ENCODE measurements around the gene PPP2R2D.

Gene PPP2R2D

DNA sequence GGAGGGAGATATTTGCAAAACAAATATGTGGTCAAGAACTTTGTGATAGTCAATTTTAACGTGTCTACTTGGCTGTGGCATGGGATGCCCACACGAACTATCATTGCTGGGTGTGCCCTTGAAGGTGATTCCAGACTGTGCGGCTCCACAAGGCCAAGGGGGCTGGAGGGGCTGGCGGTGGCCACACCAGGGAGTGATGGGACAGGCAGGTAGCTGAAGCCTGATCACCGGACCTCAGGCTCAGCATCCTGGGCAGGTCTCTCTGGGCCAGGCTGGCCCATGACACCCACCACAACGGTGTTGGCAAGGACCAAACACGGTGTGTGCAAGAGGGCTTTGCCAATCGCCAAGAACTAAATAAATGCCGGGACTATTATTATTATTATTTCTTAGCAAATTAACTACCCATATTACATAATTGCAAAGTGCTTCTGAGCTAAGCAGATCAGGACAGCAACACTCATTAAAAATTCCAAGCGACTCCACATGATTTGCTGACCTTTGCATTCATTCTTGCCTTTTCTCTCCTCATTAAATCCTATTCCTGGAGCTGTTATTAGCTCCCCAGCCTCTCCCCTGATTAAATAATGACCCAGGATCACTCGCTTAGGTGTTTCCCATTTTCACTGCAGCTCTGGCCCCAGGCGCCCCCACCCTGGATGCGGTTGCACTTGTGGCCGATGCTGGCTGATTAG, 35.4 kb upstream of the PPP2R2D start:
- no peaks in the 10 kb centered on the region for H3K4me1 ChIP-seq (ENCODE audit: insufficient read depth, low read length, poor library complexity, severe bottlenecking)
- no peaks in the 10 kb centered on the region for H4K20me1 ChIP-seq (ENCODE audit: insufficient read depth, low read length, poor library complexity, severe bottlenecking)
- no peak overlapping the region for H3K4me2 ChIP-seq (ENCODE audit: low read depth, low read length, poor library complexity, severe bottlenecking)
- H3K79me2 ChIP-seq (ENCODE audit: insufficient read depth, low read length), result no peaks in the 10 kb centered on the region
- H3K9me2 ChIP-seq (replicated peaks; ENCODE audit: low read depth, low read length), result no peaks in the 10 kb centered on the region
- H3K9ac ChIP-seq (ENCODE audit: low read depth, low read length, poor library complexity, severe bottlenecking), result no peak overlapping the region
- no peak overlapping the region for H3K4me3 ChIP-seq (ENCODE audit: low read length, poor library complexity, severe bottlenecking)
- H3K36me3 ChIP-seq (ENCODE audit: insufficient read depth, low read length), result no peaks in the 10 kb centered on the region
- H3F3A ChIP-seq (ENCODE audit: low read depth), result no peaks in the 10 kb centered on the region
- no peaks in the 10 kb centered on the region for H3K27me3 ChIP-seq (ENCODE audit: insufficient read depth, low read length, poor library complexity, severe bottlenecking)
- no peak overlapping the region for H2AFZ ChIP-seq (ENCODE audit: low read length)
- no peak for TF ChIP-seq EZH2phosphoT487 (IDR thresholded peaks at IDR 0.05; ENCODE audit: borderline replicate concordance)
- TF ChIP-seq, protein P1, sequence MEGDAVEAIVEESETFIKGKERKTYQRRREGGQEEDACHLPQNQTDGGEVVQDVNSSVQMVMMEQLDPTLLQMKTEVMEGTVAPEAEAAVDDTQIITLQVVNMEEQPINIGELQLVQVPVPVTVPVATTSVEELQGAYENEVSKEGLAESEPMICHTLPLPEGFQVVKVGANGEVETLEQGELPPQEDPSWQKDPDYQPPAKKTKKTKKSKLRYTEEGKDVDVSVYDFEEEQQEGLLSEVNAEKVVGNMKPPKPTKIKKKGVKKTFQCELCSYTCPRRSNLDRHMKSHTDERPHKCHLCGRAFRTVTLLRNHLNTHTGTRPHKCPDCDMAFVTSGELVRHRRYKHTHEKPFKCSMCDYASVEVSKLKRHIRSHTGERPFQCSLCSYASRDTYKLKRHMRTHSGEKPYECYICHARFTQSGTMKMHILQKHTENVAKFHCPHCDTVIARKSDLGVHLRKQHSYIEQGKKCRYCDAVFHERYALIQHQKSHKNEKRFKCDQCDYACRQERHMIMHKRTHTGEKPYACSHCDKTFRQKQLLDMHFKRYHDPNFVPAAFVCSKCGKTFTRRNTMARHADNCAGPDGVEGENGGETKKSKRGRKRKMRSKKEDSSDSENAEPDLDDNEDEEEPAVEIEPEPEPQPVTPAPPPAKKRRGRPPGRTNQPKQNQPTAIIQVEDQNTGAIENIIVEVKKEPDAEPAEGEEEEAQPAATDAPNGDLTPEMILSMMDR (conservative IDR thresholded peaks at IDR 0.05; ENCODE audit: low read length), result no peak
- H3K9me3 ChIP-seq (ENCODE audit: insufficient read depth, low read depth, low read length), result no peaks in the 10 kb centered on the region

DNA sequence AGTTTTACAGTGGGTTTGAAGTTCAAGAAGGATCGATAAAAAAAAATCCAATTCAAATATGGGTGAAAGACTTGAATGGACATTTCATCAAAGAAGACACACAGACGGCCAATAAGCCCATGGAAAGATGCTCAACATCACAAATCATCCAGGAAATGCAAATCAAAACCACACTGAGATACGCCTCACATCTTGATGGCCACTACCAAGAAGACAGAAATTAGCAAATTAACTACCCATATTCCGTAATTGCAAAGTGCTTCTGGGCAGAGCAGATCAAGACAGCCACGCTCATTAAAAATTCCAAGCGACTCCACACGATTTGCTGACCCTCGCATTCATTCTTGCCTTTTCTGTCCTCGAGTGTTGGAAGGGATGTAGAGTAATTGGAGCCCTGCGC, 34.1 kb upstream of the PPP2R2D start:
- Histone ChIP-seq H3K79me2 (ENCODE audit: insufficient read depth, low read length) (no peaks in the 10 kb centered on the region), H3K9me2 (replicated peaks; ENCODE audit: low read depth, low read length) (no peaks in the 10 kb centered on the region), H3F3A (ENCODE audit: low read depth) (no peaks in the 10 kb centered on the region), H3K9me3 (ENCODE audit: insufficient read depth, low read depth, low read length) (no peaks in the 10 kb centered on the region), H3K9ac (ENCODE audit: low read depth, low read length, poor library complexity, severe bottlenecking) (no peak overlapping the region), H3K36me3 (ENCODE audit: insufficient read depth, low read length) (no peaks in the 10 kb centered on the region), H2AFZ (ENCODE audit: low read length) (no peak overlapping the region), H3K4me1 (ENCODE audit: insufficient read depth, low read length, poor library complexity, severe bottlenecking) (no peaks in the 10 kb centered on the region), H3K4me3 (ENCODE audit: low read length, poor library complexity, severe bottlenecking) (no peak overlapping the region), H4K20me1 (ENCODE audit: insufficient read depth, low read length, poor library complexity, severe bottlenecking) (no peaks in the 10 kb centered on the region), H3K4me2 (ENCODE audit: low read depth, low read length, poor library complexity, severe bottlenecking) (no peak overlapping the region), H3K27me3 (ENCODE audit: insufficient read depth, low read length, poor library complexity, severe bottlenecking) (no peaks in the 10 kb centered on the region)
- TF ChIP-seq, protein P1 (conservative IDR thresholded peaks at IDR 0.05; ENCODE audit: low read length), result no peak
- no peak for TF ChIP-seq EZH2phosphoT487 (IDR thresholded peaks at IDR 0.05; ENCODE audit: borderline replicate concordance)

DNA sequence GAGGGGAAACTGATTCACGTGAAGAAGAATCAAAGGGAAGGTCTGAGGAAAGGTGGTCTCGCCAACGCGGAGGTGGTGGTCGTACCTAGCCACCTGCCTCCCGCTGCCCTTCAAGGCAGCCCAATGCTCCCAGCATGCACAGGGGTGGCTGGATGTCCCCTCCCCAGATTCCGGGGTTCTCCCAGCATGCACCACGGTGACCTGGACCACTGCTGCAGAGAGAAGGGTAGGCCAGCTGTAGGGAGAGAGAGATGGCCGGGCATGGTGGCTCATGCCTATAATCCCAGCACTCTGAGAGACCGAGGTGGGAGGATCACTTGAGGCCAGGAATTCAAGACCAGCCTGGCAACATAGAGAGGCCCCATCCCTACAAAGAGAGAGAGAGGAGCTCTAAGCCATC, 32.4 kb upstream of the PPP2R2D start:
- no peak for TF ChIP-seq EZH2phosphoT487 (IDR thresholded peaks at IDR 0.05; ENCODE audit: borderline replicate concordance)
- TF ChIP-seq, protein P1 (conservative IDR thresholded peaks at IDR 0.05; ENCODE audit: low read length), result no peak
- Histone ChIP-seq H3K79me2 (ENCODE audit: insufficient read depth, low read length) (no peaks in the 10 kb centered on the region), H3K4me3 (ENCODE audit: low read length, poor library complexity, severe bottlenecking) (no peak overlapping the region), H3K27me3 (ENCODE audit: insufficient read depth, low read length, poor library complexity, severe bottlenecking) (no peaks in the 10 kb centered on the region), H3K9me3 (ENCODE audit: insufficient read depth, low read depth, low read length) (no peaks in the 10 kb centered on the region), H3K4me1 (ENCODE audit: insufficient read depth, low read length, poor library complexity, severe bottlenecking) (no peaks in the 10 kb centered on the region), H2AFZ (ENCODE audit: low read length) (no peak overlapping the region), H4K20me1 (ENCODE audit: insufficient read depth, low read length, poor library complexity, severe bottlenecking) (no peaks in the 10 kb centered on the region), H3K4me2 (ENCODE audit: low read depth, low read length, poor library complexity, severe bottlenecking) (no peak overlapping the region), H3F3A (ENCODE audit: low read depth) (no peaks in the 10 kb centered on the region), H3K36me3 (ENCODE audit: insufficient read depth, low read length) (no peaks in the 10 kb centered on the region), H3K9me2 (replicated peaks; ENCODE audit: low read depth, low read length) (no peaks in the 10 kb centered on the region), H3K9ac (ENCODE audit: low read depth, low read length, poor library complexity, severe bottlenecking) (no peak overlapping the region)
